ENCODE data around the gene CD248. TPM values are rescaled to one million over a fixed set of nuclear protein-coding genes. Genes with fewer than 3 reads are reported as not detected.

CD248 gene
- total RNA-seq, 1 donor from 2014 or later: 11.4 TPM

DNA sequence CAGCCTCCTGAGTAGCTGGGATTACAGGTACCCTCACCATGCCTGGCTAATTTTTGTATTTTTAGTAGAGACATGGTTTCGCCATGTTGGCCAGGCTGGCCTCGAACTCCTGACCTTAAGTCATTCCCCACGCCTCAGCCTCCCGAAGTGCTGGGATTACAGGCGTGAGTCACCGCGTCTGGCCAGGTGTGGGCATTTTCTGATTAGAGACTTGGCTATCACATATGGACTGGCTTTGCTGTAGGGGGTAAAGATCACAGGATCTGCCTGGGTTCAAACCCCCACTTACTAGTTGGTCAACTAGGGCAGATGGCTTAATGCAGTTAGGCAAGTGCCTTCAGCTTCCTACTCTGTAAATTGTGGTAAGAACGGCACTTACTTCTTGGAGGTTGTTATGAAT, 6.5 kb downstream of the CD248 start:
- no peaks in the 10 kb centered on the region for H3K36me3 Mint-ChIP-seq (ENCODE audit: unreplicated experiment)
- peaks cover 10% of the 10 kb centered on the region for H3K9me3 Mint-ChIP-seq (ENCODE audit: unreplicated experiment)
- no peak overlapping the region for H3K27ac Mint-ChIP-seq (ENCODE audit: unreplicated experiment)
- peaks cover 12% of the 10 kb centered on the region for H3K27me3 Mint-ChIP-seq (ENCODE audit: unreplicated experiment)
- H3K4me1 Mint-ChIP-seq (ENCODE audit: low read depth, unreplicated experiment): peaks cover 30% of the 10 kb centered on the region
- DNase-seq: no peak
- TF ChIP-seq, protein P1, sequence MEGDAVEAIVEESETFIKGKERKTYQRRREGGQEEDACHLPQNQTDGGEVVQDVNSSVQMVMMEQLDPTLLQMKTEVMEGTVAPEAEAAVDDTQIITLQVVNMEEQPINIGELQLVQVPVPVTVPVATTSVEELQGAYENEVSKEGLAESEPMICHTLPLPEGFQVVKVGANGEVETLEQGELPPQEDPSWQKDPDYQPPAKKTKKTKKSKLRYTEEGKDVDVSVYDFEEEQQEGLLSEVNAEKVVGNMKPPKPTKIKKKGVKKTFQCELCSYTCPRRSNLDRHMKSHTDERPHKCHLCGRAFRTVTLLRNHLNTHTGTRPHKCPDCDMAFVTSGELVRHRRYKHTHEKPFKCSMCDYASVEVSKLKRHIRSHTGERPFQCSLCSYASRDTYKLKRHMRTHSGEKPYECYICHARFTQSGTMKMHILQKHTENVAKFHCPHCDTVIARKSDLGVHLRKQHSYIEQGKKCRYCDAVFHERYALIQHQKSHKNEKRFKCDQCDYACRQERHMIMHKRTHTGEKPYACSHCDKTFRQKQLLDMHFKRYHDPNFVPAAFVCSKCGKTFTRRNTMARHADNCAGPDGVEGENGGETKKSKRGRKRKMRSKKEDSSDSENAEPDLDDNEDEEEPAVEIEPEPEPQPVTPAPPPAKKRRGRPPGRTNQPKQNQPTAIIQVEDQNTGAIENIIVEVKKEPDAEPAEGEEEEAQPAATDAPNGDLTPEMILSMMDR (IDR thresholded peaks at IDR 0.05; ENCODE audit: partially characterized antibody, unreplicated experiment): no peak
- peak overlapping the region; percentile 30 for H3K4me3 Mint-ChIP-seq (ENCODE audit: unreplicated experiment)

GRCh38 chr11:66309475-66309874, 7.4 kb downstream of the CD248 start:
- Mint-ChIP-seq H3K27me3 (ENCODE audit: unreplicated experiment) (peaks cover 10% of the 10 kb centered on the region), H3K36me3 (ENCODE audit: unreplicated experiment) (no peaks in the 10 kb centered on the region), H3K4me3 (ENCODE audit: unreplicated experiment) (peak overlapping the region; percentile 30)

DNA sequence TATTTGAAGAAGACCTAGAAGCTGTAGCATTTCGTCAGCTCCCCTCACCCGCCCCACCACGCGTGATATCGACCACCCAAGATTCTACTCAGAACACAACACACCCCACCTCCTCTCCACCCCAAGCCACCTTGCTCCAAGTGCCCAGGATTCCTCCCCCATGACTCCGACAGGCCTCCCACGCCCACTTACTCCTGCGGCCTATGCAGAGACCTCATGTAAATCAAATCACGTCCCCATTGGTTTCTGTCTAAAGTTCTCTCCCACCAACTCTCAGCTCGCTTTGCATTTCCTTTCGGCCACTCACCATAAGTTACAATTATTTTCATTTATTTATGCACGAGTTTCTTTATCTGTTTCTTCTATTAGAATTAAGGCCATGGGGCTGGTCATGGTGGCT, 14.2 kb downstream of the CD248 start:
- Mint-ChIP-seq H3K36me3 (ENCODE audit: unreplicated experiment) (no peaks in the 10 kb centered on the region), H3K27ac (ENCODE audit: unreplicated experiment) (peak overlapping the region; percentile 23), H3K9me3 (ENCODE audit: unreplicated experiment) (no peaks in the 10 kb centered on the region), H3K4me3 (ENCODE audit: unreplicated experiment) (no peak overlapping the region), H3K4me1 (ENCODE audit: low read depth, unreplicated experiment) (no peaks in the 10 kb centered on the region), H3K27me3 (ENCODE audit: unreplicated experiment) (peaks cover under 1% of the 10 kb centered on the region)
- DNase-seq: no peak
- TF ChIP-seq, protein P1 (IDR thresholded peaks at IDR 0.05; ENCODE audit: partially characterized antibody, unreplicated experiment): no peak

More at GRCh38 chr11:66309475-66309874, 7.4 kb downstream of the CD248 start:
- H3K27ac Mint-ChIP-seq (ENCODE audit: unreplicated experiment): peak overlapping the region; percentile 84
- peaks cover 26% of the 10 kb centered on the region for H3K4me1 Mint-ChIP-seq (ENCODE audit: low read depth, unreplicated experiment)
- H3K9me3 Mint-ChIP-seq (ENCODE audit: unreplicated experiment): peaks cover 7% of the 10 kb centered on the region
- no peak for DNase-seq
- TF ChIP-seq, protein P1 (IDR thresholded peaks at IDR 0.05; ENCODE audit: partially characterized antibody, unreplicated experiment): no peak

DNA sequence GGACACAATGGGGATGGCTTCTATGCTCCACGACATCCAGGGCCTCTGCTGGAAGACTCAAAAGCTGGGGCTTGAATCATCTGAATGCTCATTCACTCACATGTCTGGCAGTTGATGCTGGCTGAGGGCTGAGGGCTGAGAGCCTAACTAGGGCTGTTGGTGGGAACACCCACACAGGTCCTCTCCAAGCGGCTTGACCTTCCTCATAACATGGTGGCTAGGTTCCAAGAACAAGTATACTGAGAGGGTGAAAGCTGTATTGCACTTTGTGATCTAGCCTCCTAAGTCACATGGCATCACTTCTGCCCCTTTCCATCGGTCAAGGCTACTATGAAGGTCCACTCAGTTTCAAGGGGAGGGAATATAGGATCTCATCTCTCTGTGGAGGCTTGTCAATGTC, 17.7 kb downstream of the CD248 start:
- no peaks in the 10 kb centered on the region for H3K36me3 Mint-ChIP-seq (ENCODE audit: unreplicated experiment)
- H3K27me3 Mint-ChIP-seq (ENCODE audit: unreplicated experiment): peaks cover 5% of the 10 kb centered on the region
- TF ChIP-seq, protein P1 (IDR thresholded peaks at IDR 0.05; ENCODE audit: partially characterized antibody, unreplicated experiment): no peak
- no peak overlapping the region for H3K4me3 Mint-ChIP-seq (ENCODE audit: unreplicated experiment)
- DNase-seq: no peak
- no peaks in the 10 kb centered on the region for H3K4me1 Mint-ChIP-seq (ENCODE audit: low read depth, unreplicated experiment)
- no peak overlapping the region for H3K27ac Mint-ChIP-seq (ENCODE audit: unreplicated experiment)
- peaks cover 3% of the 10 kb centered on the region for H3K9me3 Mint-ChIP-seq (ENCODE audit: unreplicated experiment)

- DNase-seq: no peak
Measured at GRCh38 chr11:66297610-66298009, 19.2 kb downstream of the CD248 start.

More at GRCh38 chr11:66297610-66298009, 19.2 kb downstream of the CD248 start:
- Mint-ChIP-seq H3K4me3 (ENCODE audit: unreplicated experiment) (no peak overlapping the region), H3K9me3 (ENCODE audit: unreplicated experiment) (peaks cover 10% of the 10 kb centered on the region), H3K4me1 (ENCODE audit: low read depth, unreplicated experiment) (peaks cover 8% of the 10 kb centered on the region), H3K36me3 (ENCODE audit: unreplicated experiment) (no peaks in the 10 kb centered on the region), H3K27ac (ENCODE audit: unreplicated experiment) (no peak overlapping the region), H3K27me3 (ENCODE audit: unreplicated experiment) (peaks cover 7% of the 10 kb centered on the region)
- TF ChIP-seq, protein P1 (IDR thresholded peaks at IDR 0.05; ENCODE audit: partially characterized antibody, unreplicated experiment): no peak

Measured in glutamatergic neuron (in vitro differentiated cells).